ENCODE results near the gene CXCL17. TPM values are rescaled to one million over a fixed set of nuclear protein-coding genes. Genes with fewer than 3 reads are reported as not detected.
"Not testable (repeated sequence)": the region's sequence is repeated elsewhere in the genome, so short reads cannot be mapped to it uniquely, and the experiment has no call there.

CXCL17 gene
- total and polyA plus RNA-seq, 7 donors = 0.05 to 0.11 TPM; not detected in 5

DNA sequence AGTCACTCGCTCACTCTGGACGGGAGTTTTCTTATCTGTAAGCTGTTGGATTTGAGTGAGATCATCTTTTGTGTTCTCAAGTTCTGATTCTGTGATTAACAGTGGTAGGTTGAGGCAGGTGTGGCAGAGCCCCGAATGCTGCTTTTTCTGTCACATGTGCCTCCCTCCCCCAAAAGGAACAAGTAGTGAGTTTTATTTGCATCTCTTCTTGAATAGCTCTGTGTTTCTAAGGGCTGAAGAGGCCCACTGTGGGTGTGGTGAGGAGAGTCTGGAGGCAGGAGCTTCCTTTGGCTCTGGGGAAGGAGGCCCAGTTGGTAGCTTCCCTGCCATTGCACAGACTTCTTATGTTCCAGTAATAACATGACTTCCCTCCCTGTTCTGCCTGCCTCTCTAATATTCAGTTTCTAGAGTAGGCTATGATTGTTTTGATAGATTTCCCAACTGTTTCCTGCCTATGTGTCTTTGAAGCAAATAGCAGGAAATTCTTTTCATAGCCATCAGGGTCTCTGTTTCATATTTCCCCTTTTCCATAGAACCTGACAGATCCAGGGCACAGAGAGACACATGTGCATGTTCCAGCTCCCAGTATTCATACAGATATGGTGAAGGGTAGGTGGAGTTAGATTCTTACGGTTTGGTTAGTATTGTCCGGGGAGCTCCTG is 23.9 kb upstream of the CXCL17 start:
- intact Hi-C loops (cut with DNase I) = no loop called here
- peaks cover 0 to 8% (median 0%) of the 10 kb centered on the region in 3 donors for H3K27me3 ChIP-seq (ENCODE audit: insufficient read depth in 3 of 3, low read length in 2 of 3)
- no peaks in the 10 kb centered on the region for H3K36me3 ChIP-seq (ENCODE audit: insufficient read depth in 1 of 2, low read depth in 1 of 2)
- DNase-seq (no peak), ATAC-seq (no peak)
- no peak overlapping the region for H3K27ac ChIP-seq
- H3K4me3 ChIP-seq = no peak overlapping the region
- TF ChIP-seq, protein P1, sequence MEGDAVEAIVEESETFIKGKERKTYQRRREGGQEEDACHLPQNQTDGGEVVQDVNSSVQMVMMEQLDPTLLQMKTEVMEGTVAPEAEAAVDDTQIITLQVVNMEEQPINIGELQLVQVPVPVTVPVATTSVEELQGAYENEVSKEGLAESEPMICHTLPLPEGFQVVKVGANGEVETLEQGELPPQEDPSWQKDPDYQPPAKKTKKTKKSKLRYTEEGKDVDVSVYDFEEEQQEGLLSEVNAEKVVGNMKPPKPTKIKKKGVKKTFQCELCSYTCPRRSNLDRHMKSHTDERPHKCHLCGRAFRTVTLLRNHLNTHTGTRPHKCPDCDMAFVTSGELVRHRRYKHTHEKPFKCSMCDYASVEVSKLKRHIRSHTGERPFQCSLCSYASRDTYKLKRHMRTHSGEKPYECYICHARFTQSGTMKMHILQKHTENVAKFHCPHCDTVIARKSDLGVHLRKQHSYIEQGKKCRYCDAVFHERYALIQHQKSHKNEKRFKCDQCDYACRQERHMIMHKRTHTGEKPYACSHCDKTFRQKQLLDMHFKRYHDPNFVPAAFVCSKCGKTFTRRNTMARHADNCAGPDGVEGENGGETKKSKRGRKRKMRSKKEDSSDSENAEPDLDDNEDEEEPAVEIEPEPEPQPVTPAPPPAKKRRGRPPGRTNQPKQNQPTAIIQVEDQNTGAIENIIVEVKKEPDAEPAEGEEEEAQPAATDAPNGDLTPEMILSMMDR (IDR thresholded peaks at IDR 0.05) = no peak
- WGBS, 3 donors = 42 to 57% (median 56%) methylated on average over 5 of the region's 5 CpGs
- H3K4me1 ChIP-seq = no peaks in the 10 kb centered on the region
- H3K9me3 ChIP-seq = no peaks in the 10 kb centered on the region

DNA sequence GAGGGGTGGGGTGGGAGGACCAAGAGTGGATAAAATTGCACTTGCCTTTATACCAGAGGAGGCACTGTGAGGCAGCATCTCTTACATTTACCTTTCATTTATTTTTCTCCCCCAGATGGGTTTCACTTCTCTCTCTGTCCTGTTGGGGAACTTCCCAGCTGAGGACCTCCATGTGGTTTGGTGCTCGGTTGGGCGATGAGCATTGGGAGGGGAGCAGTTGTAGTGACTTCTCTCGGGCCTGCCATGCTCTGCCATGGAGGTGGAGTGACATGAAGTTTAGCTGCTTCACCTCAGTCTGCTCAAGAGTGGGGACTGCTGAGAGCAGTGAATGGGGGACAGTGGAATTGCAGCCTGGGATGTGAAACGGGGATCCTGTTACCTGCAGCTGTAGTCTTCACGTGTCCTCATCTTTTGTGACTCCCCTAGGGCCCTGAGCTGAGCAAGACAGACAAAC is 23.1 kb upstream of the CXCL17 start:
- TF ChIP-seq, protein P1 (IDR thresholded peaks at IDR 0.05) = no peak
- ATAC-seq = no peak
- intact Hi-C loops (cut with DNase I) = no loop called here
- H3K9me3 ChIP-seq = no peaks in the 10 kb centered on the region
- H3K36me3 ChIP-seq (ENCODE audit: insufficient read depth in 1 of 2, low read depth in 1 of 2) = no peaks in the 10 kb centered on the region
- DNase-seq = no peak
- H3K4me3 ChIP-seq = no peak overlapping the region
- no peak overlapping the region for H3K27ac ChIP-seq
- WGBS, 3 donors = 56 to 65% (median 62%) methylated on average over 5 of the region's 5 CpGs
- peaks cover 0 to 8% (median 0%) of the 10 kb centered on the region in 3 donors for H3K27me3 ChIP-seq (ENCODE audit: insufficient read depth in 3 of 3, low read length in 2 of 3)
- H3K4me1 ChIP-seq = no peaks in the 10 kb centered on the region

DNA sequence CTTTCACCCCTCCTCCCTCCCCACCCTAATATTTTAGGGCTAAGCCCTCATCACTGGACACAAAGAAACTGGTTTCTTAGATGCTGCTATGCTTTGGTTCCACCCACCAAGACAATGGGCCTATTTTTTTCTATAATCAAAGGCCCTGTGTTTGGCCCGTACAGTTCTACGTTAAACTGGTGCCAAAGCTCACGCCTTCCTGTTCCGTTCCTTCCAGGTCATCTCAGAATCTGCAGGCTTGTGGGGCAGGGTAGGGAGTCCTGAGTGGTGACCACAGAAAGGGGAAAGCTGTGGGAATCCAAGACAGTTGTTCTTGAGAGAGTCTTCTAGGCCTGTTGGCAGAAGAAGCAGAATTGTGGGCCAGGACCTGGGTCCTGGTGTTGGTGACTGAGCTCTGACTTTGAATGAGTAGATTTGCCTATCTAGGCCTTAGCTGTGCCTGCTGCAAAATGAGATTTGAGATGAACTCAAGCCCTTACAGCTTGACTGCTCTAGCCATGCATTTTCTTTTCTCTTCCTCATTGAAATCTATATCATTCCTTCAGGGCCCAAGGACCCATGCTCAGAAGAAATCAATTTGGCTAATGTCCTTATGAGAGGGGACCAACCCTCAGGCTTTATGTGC is 19.1 kb upstream of the CXCL17 start:
- ATAC-seq (no peak), DNase-seq (no peak)
- no peak overlapping the region for H3K4me3 ChIP-seq
- H3K27ac ChIP-seq = no peak overlapping the region
- no peaks in the 10 kb centered on the region for H3K4me1 ChIP-seq
- intact Hi-C loops (cut with DNase I) = no loop called here
- H3K9me3 ChIP-seq = no peaks in the 10 kb centered on the region
- 47 to 55% (median 51%) methylated on average over 4 of the region's 4 CpGs for WGBS, 3 donors
- no peaks in the 10 kb centered on the region for H3K36me3 ChIP-seq (ENCODE audit: insufficient read depth in 1 of 2, low read depth in 1 of 2)
- H3K27me3 ChIP-seq (ENCODE audit: insufficient read depth in 3 of 3, low read length in 2 of 3) = no peaks in the 10 kb centered on the region
- TF ChIP-seq, protein P1 (IDR thresholded peaks at IDR 0.05) = no peak

DNA sequence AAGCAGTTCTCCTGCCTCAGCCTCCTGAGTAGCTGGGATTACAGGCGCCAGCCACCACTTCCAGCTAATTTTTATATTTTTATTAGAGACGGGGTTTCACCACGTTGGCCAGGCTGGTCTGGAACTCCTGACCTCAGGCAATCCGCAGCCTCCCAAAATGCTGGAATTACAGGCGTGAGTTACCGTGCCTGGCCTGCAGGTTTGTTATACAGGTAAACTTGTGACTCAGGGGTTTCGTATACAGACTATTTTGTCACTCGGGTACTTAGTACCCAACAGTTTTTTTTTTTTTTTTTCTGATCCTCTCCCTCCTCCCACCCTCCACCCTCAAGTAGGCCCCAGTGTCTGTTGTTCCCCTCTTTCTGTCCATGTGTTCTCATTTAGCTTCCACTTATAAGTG is 18.5 kb upstream of the CXCL17 start:
- DNase-seq; H3K4me1 ChIP-seq; H3K27ac ChIP-seq; H3K4me3 ChIP-seq; H3K27me3 ChIP-seq (ENCODE audit: insufficient read depth in 3 of 3, low read length in 2 of 3); ATAC-seq; H3K9me3 ChIP-seq; intact Hi-C loops (cut with DNase I); H3K36me3 ChIP-seq (ENCODE audit: insufficient read depth in 1 of 2, low read depth in 1 of 2): not testable (repeated sequence)
- 85 to 88% (median 87%) methylated on average over 8 of the region's 8 CpGs for WGBS, 3 donors

DNA sequence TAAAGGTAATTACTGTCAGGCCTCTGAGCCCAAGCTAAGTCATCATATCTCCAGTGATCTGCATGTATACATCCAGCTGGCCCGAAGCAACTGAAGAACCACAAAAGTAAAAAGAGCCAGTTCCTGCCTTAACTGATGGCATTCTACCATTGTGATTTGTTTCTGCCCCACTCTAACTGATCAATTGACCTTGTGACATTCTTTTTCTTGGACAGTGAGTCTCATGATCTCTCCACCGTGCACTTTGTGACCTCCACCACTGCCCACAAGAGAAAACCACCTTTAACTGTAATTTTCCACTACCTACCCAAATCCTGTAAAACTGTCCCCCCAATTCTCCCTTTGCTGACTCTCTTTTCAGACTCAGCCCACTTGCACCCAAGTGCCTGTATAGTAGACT is 17.2 kb upstream of the CXCL17 start:
- Histone ChIP-seq H3K9me3 (no peaks in the 10 kb centered on the region), H3K4me3 (no peak overlapping the region), H3K27me3 (ENCODE audit: insufficient read depth in 3 of 3, low read length in 2 of 3) (no peaks in the 10 kb centered on the region), H3K36me3 (ENCODE audit: insufficient read depth in 1 of 2, low read depth in 1 of 2) (no peaks in the 10 kb centered on the region), H3K4me1 (no peaks in the 10 kb centered on the region), H3K27ac (no peak overlapping the region)
- DNase-seq = no peak
- intact Hi-C loops (cut with DNase I) = no loop called here
- WGBS, 3 donors = 78 to 86% (median 86%) methylated on average over 2 of the region's 2 CpGs
- TF ChIP-seq, protein P1 (IDR thresholded peaks at IDR 0.05) = no peak
- no peak for ATAC-seq

Measured in psoas muscle (tissue), 8 donors.